Glutamatergic neuron (in vitro differentiated cells): ENCODE data around the gene ASGR2. TPM values are rescaled to one million over a fixed set of nuclear protein-coding genes. Genes with fewer than 3 reads are reported as not detected.

Source experiments
- DNase-seq: peaks from one replicate; pipeline ENCODE4 v3.0.0; 2022
- H3K27ac Mint-ChIP-seq: one replicate; pipeline ENCODE4 v1.8.0; 2020; ENCODE audit warnings: mild to moderate bottlenecking, mixed read lengths, inconsistent platforms; ENCODE audit not compliant: unreplicated experiment
- H3K27me3 Mint-ChIP-seq: one replicate; pipeline ENCODE4 v1.8.0; 2020; ENCODE audit warnings: mild to moderate bottlenecking, moderate library complexity, mixed read lengths, inconsistent platforms; ENCODE audit not compliant: unreplicated experiment
- H3K36me3 Mint-ChIP-seq: one replicate; pipeline ENCODE4 v1.8.0; 2020; ENCODE audit warnings: mild to moderate bottlenecking, mixed read lengths, inconsistent platforms; ENCODE audit not compliant: unreplicated experiment
- H3K4me1 Mint-ChIP-seq: one replicate; pipeline ENCODE4 v1.8.0; 2020; ENCODE audit warnings: mild to moderate bottlenecking, low read depth, mixed read lengths, inconsistent platforms; ENCODE audit not compliant: unreplicated experiment
- H3K4me3 Mint-ChIP-seq: one replicate; pipeline ENCODE4 v1.8.0; 2020; ENCODE audit warnings: mild to moderate bottlenecking, mixed read lengths, inconsistent platforms; ENCODE audit not compliant: unreplicated experiment
- H3K9me3 Mint-ChIP-seq: one replicate; pipeline ENCODE4 v1.8.0; 2020; ENCODE audit warnings: mild to moderate bottlenecking, moderate library complexity, mixed read lengths, inconsistent platforms; ENCODE audit not compliant: unreplicated experiment
- CTCF ChIP-seq: fragments of 200-600 bp; sonication (generic); IDR thresholded peaks from one replicate; pipeline ENCODE4 v1.5.0; 2021; ENCODE audit not compliant: partially characterized antibody, unreplicated experiment
- total RNA-seq: library from RNA; stranded (reverse); fragmentation: NEBNext Ultra II Directional; extraction: Animal tissue kit (Norgen Biotek cat#: 25700); gene quantifications from one replicate; pipeline ENCODE4 v1.2.1, GENCODE V29; 2021; ENCODE audit not compliant: unreplicated experiment

Gene ASGR2
- total RNA-seq, 1 donor from 2014 or later, result not detected

GRCh38 chr17:7114875-7115614 is 423 bp upstream of the ASGR2 start:
- H3K36me3 Mint-ChIP-seq, result no peaks in the 10 kb centered on the region
- DNase-seq, result no peak
- no peak overlapping the region for H3K4me3 Mint-ChIP-seq
- H3K4me1 Mint-ChIP-seq, result no peaks in the 10 kb centered on the region
- peaks cover 4% of the 10 kb centered on the region for H3K9me3 Mint-ChIP-seq
- H3K27me3 Mint-ChIP-seq, result peaks cover 2% of the 10 kb centered on the region
- H3K27ac Mint-ChIP-seq, result no peak overlapping the region
- no peak for TF ChIP-seq CTCF

- Mint-ChIP-seq H3K27ac (no peak overlapping the region), H3K36me3 (no peaks in the 10 kb centered on the region), H3K27me3 (peaks cover 2% of the 10 kb centered on the region), H3K9me3 (peaks cover 4% of the 10 kb centered on the region), H3K4me3 (no peak overlapping the region), H3K4me1 (no peaks in the 10 kb centered on the region)
- no peak for DNase-seq
- TF ChIP-seq CTCF, result no peak
These were observed 1.1 kb downstream of the ASGR2 start for GRCh38 chr17:7113273-7114071.

- Mint-ChIP-seq H3K36me3 (no peaks in the 10 kb centered on the region), H3K4me3 (no peak overlapping the region), H3K9me3 (peaks cover 4% of the 10 kb centered on the region), H3K27me3 (peaks cover 2% of the 10 kb centered on the region), H3K4me1 (peaks cover under 1% of the 10 kb centered on the region), H3K27ac (no peak overlapping the region)
- DNase-seq, result no peak
- TF ChIP-seq CTCF, result no peak
These were observed 2.0 kb downstream of the ASGR2 start for GRCh38 chr17:7112510-7113108.

GRCh38 chr17:7111784-7112509 is 2.7 kb downstream of the ASGR2 start:
- no peak for TF ChIP-seq CTCF
- peaks cover 4% of the 10 kb centered on the region for H3K9me3 Mint-ChIP-seq
- peaks cover 7% of the 10 kb centered on the region for H3K4me1 Mint-ChIP-seq
- no peak overlapping the region for H3K4me3 Mint-ChIP-seq
- H3K27me3 Mint-ChIP-seq, result peaks cover 2% of the 10 kb centered on the region
- DNase-seq, result no peak
- H3K27ac Mint-ChIP-seq, result no peak overlapping the region
- no peaks in the 10 kb centered on the region for H3K36me3 Mint-ChIP-seq
